ENCODE measurements around the gene HMGN4. TPM values are rescaled to one million over a fixed set of nuclear protein-coding genes. Genes with fewer than 3 reads are reported as not detected.
A peak's percentile ranks its signal among the peaks of the same experiment; 100 is the strongest.

The HMGN4 gene
- total RNA-seq, 2 donors from 2014 or later: 48.8 to 79.8 TPM

DNA sequence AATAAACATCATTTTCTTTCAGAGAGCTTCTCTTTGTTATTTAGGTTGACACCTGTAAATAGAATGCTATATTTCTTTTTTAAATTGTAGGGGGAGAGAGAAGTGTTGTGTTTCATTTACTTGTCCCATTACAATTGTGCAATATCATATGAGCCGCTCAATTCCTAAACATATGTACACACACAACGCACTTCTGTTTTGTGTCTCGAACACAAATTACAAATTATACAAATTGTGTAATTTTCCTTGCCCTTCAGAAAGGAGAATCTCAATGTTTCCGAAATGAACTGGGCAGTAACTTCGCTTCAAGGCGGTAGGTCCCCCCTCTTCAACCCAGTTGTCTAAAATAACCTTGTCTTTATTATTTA lies 55.9 kb downstream of the HMGN4 start:
- no peak for DNase-seq
- Mint-ChIP-seq H3K27ac (no peak overlapping the region), H3K36me3 (ENCODE audit: low read depth) (peaks cover 8% of the 10 kb centered on the region), H3K9me3 (no peaks in the 10 kb centered on the region), H3K4me1 (peaks cover 7% of the 10 kb centered on the region), H3K27me3 (ENCODE audit: insufficient read depth) (peaks cover 19% of the 10 kb centered on the region), H3K4me3 (no peak overlapping the region)
- Histone ChIP-seq H3K9me3 (ENCODE audit: control insufficient read depth, low read length) (no peaks in the 10 kb centered on the region), H3K4me1 (ENCODE audit: control insufficient read depth, insufficient read depth, low read length) (no peaks in the 10 kb centered on the region), H3K4me3 (ENCODE audit: low read length) (peak overlapping the region; percentile 37), H3K9ac (ENCODE audit: extremely low read depth, low read length, poor library complexity, severe bottlenecking) (no peak overlapping the region), H3K36me3 (ENCODE audit: control insufficient read depth, insufficient read depth, low read length) (peaks cover 8% of the 10 kb centered on the region), H3K27me3 (ENCODE audit: control insufficient read depth, insufficient read depth, low read length, poor library complexity, severe bottlenecking) (peaks cover 16% of the 10 kb centered on the region), H3K27ac (ENCODE audit: low read depth, low read length) (no peak overlapping the region)
- WGBS, 2 experiments (ENCODE audit: insufficient coverage in 1 of 2, insufficient read length in 1 of 2): 49 to 57% methylated on average over 3 to 6 of the region's 6 CpGs
- TF ChIP-seq, protein P1, sequence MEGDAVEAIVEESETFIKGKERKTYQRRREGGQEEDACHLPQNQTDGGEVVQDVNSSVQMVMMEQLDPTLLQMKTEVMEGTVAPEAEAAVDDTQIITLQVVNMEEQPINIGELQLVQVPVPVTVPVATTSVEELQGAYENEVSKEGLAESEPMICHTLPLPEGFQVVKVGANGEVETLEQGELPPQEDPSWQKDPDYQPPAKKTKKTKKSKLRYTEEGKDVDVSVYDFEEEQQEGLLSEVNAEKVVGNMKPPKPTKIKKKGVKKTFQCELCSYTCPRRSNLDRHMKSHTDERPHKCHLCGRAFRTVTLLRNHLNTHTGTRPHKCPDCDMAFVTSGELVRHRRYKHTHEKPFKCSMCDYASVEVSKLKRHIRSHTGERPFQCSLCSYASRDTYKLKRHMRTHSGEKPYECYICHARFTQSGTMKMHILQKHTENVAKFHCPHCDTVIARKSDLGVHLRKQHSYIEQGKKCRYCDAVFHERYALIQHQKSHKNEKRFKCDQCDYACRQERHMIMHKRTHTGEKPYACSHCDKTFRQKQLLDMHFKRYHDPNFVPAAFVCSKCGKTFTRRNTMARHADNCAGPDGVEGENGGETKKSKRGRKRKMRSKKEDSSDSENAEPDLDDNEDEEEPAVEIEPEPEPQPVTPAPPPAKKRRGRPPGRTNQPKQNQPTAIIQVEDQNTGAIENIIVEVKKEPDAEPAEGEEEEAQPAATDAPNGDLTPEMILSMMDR (conservative IDR thresholded peaks at IDR 0.05): no peak

DNA sequence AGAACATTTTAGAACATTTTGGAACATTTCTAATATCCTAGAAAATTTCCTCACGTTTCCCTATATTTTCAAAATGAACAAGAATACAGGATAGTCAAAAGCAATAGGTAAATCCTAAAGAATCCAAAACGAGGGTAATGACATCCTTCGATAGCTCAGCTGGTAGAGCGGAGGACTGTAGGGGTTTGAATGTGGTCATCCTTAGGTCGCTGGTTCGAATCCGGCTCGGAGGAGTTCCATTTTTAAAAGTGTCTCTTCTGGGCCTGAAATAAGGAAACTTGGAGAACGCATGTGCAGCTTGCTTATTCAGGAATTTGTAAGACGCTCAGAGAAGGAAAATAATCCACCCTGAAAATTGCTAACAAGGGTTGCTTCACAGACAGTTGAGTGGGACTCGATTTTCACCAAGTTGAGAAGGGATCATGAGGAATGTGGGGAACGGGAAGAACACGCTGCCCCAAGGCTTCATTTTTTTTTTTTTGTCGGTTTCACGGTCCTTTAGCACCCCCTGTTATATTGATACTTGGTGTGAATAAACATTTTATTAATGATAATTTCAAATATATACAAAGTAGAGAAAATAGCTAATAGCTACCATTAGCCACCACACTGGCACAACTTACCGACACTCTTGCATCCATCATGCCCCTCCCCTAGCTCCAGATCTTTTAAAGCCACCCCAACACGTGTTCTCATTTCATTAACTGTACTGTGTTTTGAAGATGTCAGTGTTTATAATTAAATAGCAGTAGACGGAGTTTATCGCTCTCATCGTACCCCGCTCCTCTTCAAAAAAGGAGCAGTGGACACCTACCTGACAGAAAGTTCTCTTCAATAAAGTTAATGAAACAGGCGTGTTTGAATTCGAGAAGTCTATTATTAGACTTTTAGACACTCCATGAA lies 56.8 kb downstream of the HMGN4 start:
- no peaks in the 10 kb centered on the region for H3K9me3 ChIP-seq (ENCODE audit: control insufficient read depth, low read length)
- no peak overlapping the region for H3K4me3 Mint-ChIP-seq
- peak; percentile 87 for DNase-seq
- no peak overlapping the region for H3K27ac Mint-ChIP-seq
- H3K27me3 Mint-ChIP-seq (ENCODE audit: insufficient read depth): peaks cover 19% of the 10 kb centered on the region
- TF ChIP-seq, protein P1 (conservative IDR thresholded peaks at IDR 0.05): no peak
- peaks cover 14% of the 10 kb centered on the region for H3K36me3 ChIP-seq (ENCODE audit: control insufficient read depth, insufficient read depth, low read length)
- peak overlapping the region; percentile 95 for H3K4me3 ChIP-seq (ENCODE audit: low read length)
- H3K4me1 Mint-ChIP-seq: peaks cover 7% of the 10 kb centered on the region
- no peak overlapping the region for H3K27ac ChIP-seq (ENCODE audit: low read depth, low read length)
- no peaks in the 10 kb centered on the region for H3K4me1 ChIP-seq (ENCODE audit: control insufficient read depth, insufficient read depth, low read length)
- no peak overlapping the region for H3K9ac ChIP-seq (ENCODE audit: extremely low read depth, low read length, poor library complexity, severe bottlenecking)
- peaks cover 15% of the 10 kb centered on the region for H3K36me3 Mint-ChIP-seq (ENCODE audit: low read depth)
- peaks cover 16% of the 10 kb centered on the region for H3K27me3 ChIP-seq (ENCODE audit: control insufficient read depth, insufficient read depth, low read length, poor library complexity, severe bottlenecking)
- no peaks in the 10 kb centered on the region for H3K9me3 Mint-ChIP-seq
- 21 to 32% methylated on average over 10 to 21 of the region's 23 CpGs for WGBS, 2 experiments (ENCODE audit: insufficient coverage in 1 of 2, insufficient read length in 1 of 2)

DNA sequence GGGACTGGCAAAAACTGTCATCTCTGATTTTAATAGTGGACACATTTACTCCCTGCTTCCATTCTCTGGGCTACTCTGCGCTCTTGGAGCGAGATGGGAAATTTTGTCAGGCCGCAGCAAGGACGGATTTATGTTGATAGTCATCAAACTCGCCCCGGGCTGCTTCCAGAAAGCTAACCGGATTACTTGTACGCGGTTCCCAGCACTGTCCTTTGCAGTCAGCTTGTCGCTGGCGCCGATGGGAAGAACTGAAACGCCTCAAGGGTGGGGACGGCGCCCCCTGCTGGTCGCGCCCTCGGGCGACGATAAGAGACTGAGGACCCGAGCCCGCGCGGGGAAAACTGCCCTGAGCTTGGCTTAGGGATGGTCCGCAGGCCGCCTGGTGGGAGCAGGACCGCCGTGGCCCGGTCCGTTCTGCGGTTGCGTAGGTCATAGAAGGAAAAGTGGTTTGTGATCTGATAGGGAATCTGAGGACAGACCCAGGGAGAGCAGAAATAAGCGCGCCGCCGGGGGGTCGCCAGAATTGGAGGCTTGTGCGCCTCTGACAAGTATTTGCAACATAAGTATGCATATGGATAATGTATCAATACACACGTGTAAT lies 57.6 kb downstream of the HMGN4 start:
- Histone ChIP-seq H3K9me3 (ENCODE audit: control insufficient read depth, low read length) (no peaks in the 10 kb centered on the region), H3K4me3 (ENCODE audit: low read length) (peak overlapping the region; percentile 95), H3K27me3 (ENCODE audit: control insufficient read depth, insufficient read depth, low read length, poor library complexity, severe bottlenecking) (peaks cover 16% of the 10 kb centered on the region), H3K36me3 (ENCODE audit: control insufficient read depth, insufficient read depth, low read length) (peaks cover 14% of the 10 kb centered on the region), H3K4me1 (ENCODE audit: control insufficient read depth, insufficient read depth, low read length) (no peaks in the 10 kb centered on the region), H3K9ac (ENCODE audit: extremely low read depth, low read length, poor library complexity, severe bottlenecking) (no peak overlapping the region), H3K27ac (ENCODE audit: low read depth, low read length) (no peak overlapping the region)
- WGBS, 2 experiments (ENCODE audit: insufficient coverage in 1 of 2, insufficient read length in 1 of 2): 1 to 3% methylated on average over 13 to 39 of the region's 39 CpGs
- peak; percentile 97 for DNase-seq
- Mint-ChIP-seq H3K27me3 (ENCODE audit: insufficient read depth) (peaks cover 19% of the 10 kb centered on the region), H3K27ac (no peak overlapping the region), H3K9me3 (no peaks in the 10 kb centered on the region), H3K4me1 (peaks cover 7% of the 10 kb centered on the region), H3K4me3 (no peak overlapping the region), H3K36me3 (ENCODE audit: low read depth) (peaks cover 15% of the 10 kb centered on the region)
- TF ChIP-seq, protein P1 (conservative IDR thresholded peaks at IDR 0.05): peak; percentile 99

Other genes starting within 250 kb of the HMGN4 start
- gene BTN3A2, start 173.2 kb upstream of the HMGN4 start, total RNA-seq: 1 to 10 TPM; 2.1 to 3.6 TPM
- gene BTN2A2, start 155.3 kb upstream of the HMGN4 start, total RNA-seq: 10 to 100 TPM; 11.3 to 23.5 TPM
- gene BTN3A1, start 136.1 kb upstream of the HMGN4 start, total RNA-seq: 1 to 10 TPM; 1.9 to 2.0 TPM
- 1 to 10 TPM; 1.3 to 3.9 TPM for gene BTN3A3, start 97.9 kb upstream of the HMGN4 start, total RNA-seq
- gene BTN2A1, start 80.4 kb upstream of the HMGN4 start, total RNA-seq: 10 to 100 TPM; 15.0 to 18.7 TPM
- under 1 TPM in 1 of 2 donors, not detected in 1; 0.11 TPM for gene BTN1A1, start 38.1 kb upstream of the HMGN4 start, total RNA-seq
- gene ABT1, start 58.6 kb downstream of the HMGN4 start, total RNA-seq: 10 to 100 TPM; 19.7 to 22.6 TPM
- 10 to 100 TPM; 42.5 to 59.9 TPM for gene ZNF322, start 121.4 kb downstream of the HMGN4 start, total RNA-seq